A673 (cell line): ENCODE data around the gene WDR27.

Experiments
- CTCF ChIP-seq: fragments of 300-800, 200-600 bp; sonication (generic); conservative IDR thresholded peaks from 2 replicates; pipeline ENCODE4 v1.5.1; 2017; ENCODE audit warnings: low read depth, mild to moderate bottlenecking, antibody characterized with exemption, low read length, moderate library complexity, mixed read lengths
- EZH2 ChIP-seq: fragments of 200-600 bp; sonication (generic); IDR thresholded peaks from 2 replicates; pipeline ENCODE4 v1.6.1; 2017; ENCODE audit warnings: borderline replicate concordance, low read depth, mild to moderate bottlenecking, mixed read lengths, antibody characterized with exemption, low read length; ENCODE audit not compliant: poor library complexity, severe bottlenecking

GRCh38 chr6:169624785-169625184 lies 77.0 kb downstream of the WDR27 start:
- no peak for TF ChIP-seq CTCF
- TF ChIP-seq EZH2 = no peak
